ENCODE measurements around the gene HPS4. TPM values are rescaled to one million over a fixed set of nuclear protein-coding genes. Genes with fewer than 3 reads are reported as not detected.

The HPS4 gene
- total RNA-seq, 1 experiment from 2014 or later: 48.1 TPM

DNA sequence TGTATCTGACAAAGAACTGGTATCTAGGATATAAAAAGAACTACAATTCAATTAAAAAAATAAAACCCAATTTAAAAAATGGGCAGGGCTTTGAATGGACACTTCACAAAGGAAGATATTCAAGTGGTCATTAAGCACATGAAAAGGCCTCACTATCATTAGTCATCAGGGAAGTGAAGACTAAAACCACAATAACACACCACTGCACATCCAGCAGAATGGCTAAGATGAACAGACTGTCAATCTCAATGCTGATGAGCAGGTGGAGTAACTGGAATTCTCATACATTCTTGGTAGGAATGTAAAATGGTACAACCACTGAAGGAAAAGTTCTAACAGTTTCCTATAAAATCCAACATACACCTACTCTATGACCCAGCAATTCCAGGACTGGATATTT is 8.9 kb downstream of the HPS4 start:
- peaks cover 74% of the 10 kb centered on the region for H3K36me3 Mint-ChIP-seq

More for the DNA sequence above, 8.9 kb downstream of the HPS4 start:
- CTCF ChIA-PET: no interaction called here
- POLR2A ChIA-PET: no interaction called here
- DNase-seq (ENCODE audit: low spot score) (no peak), ATAC-seq (no peak)
- Mint-ChIP-seq H3K4me1 (peaks cover 5% of the 10 kb centered on the region), H3K4me3 (no peak overlapping the region), H3K27ac (no peak overlapping the region), H3K9me3 (no peaks in the 10 kb centered on the region), H3K27me3 (ENCODE audit: low read depth) (no peaks in the 10 kb centered on the region)
- TF ChIP-seq TEAD1 (CRISPR knock-in tag; IDR thresholded peaks at IDR 0.05) (no peak), TP53 (CRISPR knock-in tag; IDR thresholded peaks at IDR 0.05) (no peak), PRRX2 (CRISPR knock-in tag; IDR thresholded peaks at IDR 0.05) (no peak), FOXK1 (CRISPR knock-in tag; IDR thresholded peaks at IDR 0.05) (no peak), TEAD4 (CRISPR knock-in tag; IDR thresholded peaks at IDR 0.05) (no peak), FOXP1 (CRISPR knock-in tag; IDR thresholded peaks at IDR 0.05; ENCODE audit: borderline replicate concordance) (no peak), SOX15 (CRISPR knock-in tag; IDR thresholded peaks at IDR 0.05) (no peak)
- TF ChIP-seq, protein P1, sequence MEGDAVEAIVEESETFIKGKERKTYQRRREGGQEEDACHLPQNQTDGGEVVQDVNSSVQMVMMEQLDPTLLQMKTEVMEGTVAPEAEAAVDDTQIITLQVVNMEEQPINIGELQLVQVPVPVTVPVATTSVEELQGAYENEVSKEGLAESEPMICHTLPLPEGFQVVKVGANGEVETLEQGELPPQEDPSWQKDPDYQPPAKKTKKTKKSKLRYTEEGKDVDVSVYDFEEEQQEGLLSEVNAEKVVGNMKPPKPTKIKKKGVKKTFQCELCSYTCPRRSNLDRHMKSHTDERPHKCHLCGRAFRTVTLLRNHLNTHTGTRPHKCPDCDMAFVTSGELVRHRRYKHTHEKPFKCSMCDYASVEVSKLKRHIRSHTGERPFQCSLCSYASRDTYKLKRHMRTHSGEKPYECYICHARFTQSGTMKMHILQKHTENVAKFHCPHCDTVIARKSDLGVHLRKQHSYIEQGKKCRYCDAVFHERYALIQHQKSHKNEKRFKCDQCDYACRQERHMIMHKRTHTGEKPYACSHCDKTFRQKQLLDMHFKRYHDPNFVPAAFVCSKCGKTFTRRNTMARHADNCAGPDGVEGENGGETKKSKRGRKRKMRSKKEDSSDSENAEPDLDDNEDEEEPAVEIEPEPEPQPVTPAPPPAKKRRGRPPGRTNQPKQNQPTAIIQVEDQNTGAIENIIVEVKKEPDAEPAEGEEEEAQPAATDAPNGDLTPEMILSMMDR (IDR thresholded peaks at IDR 0.05): no peak
- TF ChIP-seq, protein P2, sequence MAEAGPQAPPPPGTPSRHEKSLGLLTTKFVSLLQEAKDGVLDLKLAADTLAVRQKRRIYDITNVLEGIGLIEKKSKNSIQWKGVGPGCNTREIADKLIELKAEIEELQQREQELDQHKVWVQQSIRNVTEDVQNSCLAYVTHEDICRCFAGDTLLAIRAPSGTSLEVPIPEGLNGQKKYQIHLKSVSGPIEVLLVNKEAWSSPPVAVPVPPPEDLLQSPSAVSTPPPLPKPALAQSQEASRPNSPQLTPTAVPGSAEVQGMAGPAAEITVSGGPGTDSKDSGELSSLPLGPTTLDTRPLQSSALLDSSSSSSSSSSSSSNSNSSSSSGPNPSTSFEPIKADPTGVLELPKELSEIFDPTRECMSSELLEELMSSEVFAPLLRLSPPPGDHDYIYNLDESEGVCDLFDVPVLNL (CRISPR knock-in tag; IDR thresholded peaks at IDR 0.05; ENCODE audit: borderline replicate concordance, low read depth): no peak
- TF ChIP-seq, protein P3, sequence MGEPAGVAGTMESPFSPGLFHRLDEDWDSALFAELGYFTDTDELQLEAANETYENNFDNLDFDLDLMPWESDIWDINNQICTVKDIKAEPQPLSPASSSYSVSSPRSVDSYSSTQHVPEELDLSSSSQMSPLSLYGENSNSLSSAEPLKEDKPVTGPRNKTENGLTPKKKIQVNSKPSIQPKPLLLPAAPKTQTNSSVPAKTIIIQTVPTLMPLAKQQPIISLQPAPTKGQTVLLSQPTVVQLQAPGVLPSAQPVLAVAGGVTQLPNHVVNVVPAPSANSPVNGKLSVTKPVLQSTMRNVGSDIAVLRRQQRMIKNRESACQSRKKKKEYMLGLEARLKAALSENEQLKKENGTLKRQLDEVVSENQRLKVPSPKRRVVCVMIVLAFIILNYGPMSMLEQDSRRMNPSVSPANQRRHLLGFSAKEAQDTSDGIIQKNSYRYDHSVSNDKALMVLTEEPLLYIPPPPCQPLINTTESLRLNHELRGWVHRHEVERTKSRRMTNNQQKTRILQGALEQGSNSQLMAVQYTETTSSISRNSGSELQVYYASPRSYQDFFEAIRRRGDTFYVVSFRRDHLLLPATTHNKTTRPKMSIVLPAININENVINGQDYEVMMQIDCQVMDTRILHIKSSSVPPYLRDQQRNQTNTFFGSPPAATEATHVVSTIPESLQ (CRISPR knock-in tag; IDR thresholded peaks at IDR 0.05): no peak
- TF ChIP-seq, protein P4, sequence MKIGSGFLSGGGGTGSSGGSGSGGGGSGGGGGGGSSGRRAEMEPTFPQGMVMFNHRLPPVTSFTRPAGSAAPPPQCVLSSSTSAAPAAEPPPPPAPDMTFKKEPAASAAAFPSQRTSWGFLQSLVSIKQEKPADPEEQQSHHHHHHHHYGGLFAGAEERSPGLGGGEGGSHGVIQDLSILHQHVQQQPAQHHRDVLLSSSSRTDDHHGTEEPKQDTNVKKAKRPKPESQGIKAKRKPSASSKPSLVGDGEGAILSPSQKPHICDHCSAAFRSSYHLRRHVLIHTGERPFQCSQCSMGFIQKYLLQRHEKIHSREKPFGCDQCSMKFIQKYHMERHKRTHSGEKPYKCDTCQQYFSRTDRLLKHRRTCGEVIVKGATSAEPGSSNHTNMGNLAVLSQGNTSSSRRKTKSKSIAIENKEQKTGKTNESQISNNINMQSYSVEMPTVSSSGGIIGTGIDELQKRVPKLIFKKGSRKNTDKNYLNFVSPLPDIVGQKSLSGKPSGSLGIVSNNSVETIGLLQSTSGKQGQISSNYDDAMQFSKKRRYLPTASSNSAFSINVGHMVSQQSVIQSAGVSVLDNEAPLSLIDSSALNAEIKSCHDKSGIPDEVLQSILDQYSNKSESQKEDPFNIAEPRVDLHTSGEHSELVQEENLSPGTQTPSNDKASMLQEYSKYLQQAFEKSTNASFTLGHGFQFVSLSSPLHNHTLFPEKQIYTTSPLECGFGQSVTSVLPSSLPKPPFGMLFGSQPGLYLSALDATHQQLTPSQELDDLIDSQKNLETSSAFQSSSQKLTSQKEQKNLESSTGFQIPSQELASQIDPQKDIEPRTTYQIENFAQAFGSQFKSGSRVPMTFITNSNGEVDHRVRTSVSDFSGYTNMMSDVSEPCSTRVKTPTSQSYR (CRISPR knock-in tag; IDR thresholded peaks at IDR 0.05): no peak
- TF ChIP-seq, protein P5, sequence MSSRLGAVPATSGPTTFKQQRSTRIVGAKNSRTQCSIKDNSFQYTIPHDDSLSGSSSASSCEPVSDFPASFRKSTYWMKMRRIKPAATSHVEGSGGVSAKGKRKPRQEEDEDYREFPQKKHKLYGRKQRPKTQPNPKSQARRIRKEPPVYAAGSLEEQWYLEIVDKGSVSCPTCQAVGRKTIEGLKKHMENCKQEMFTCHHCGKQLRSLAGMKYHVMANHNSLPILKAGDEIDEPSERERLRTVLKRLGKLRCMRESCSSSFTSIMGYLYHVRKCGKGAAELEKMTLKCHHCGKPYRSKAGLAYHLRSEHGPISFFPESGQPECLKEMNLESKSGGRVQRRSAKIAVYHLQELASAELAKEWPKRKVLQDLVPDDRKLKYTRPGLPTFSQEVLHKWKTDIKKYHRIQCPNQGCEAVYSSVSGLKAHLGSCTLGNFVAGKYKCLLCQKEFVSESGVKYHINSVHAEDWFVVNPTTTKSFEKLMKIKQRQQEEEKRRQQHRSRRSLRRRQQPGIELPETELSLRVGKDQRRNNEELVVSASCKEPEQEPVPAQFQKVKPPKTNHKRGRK (CRISPR knock-in tag; IDR thresholded peaks at IDR 0.05; ENCODE audit: borderline replicate concordance): no peak
- TF ChIP-seq, protein P6, sequence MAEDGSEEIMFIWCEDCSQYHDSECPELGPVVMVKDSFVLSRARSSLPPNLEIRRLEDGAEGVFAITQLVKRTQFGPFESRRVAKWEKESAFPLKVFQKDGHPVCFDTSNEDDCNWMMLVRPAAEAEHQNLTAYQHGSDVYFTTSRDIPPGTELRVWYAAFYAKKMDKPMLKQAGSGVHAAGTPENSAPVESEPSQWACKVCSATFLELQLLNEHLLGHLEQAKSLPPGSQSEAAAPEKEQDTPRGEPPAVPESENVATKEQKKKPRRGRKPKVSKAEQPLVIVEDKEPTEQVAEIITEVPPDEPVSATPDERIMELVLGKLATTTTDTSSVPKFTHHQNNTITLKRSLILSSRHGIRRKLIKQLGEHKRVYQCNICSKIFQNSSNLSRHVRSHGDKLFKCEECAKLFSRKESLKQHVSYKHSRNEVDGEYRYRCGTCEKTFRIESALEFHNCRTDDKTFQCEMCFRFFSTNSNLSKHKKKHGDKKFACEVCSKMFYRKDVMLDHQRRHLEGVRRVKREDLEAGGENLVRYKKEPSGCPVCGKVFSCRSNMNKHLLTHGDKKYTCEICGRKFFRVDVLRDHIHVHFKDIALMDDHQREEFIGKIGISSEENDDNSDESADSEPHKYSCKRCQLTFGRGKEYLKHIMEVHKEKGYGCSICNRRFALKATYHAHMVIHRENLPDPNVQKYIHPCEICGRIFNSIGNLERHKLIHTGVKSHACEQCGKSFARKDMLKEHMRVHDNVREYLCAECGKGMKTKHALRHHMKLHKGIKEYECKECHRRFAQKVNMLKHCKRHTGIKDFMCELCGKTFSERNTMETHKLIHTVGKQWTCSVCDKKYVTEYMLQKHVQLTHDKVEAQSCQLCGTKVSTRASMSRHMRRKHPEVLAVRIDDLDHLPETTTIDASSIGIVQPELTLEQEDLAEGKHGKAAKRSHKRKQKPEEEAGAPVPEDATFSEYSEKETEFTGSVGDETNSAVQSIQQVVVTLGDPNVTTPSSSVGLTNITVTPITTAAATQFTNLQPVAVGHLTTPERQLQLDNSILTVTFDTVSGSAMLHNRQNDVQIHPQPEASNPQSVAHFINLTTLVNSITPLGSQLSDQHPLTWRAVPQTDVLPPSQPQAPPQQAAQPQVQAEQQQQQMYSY (CRISPR knock-in tag; IDR thresholded peaks at IDR 0.05): no peak
- TF ChIP-seq, protein P7, sequence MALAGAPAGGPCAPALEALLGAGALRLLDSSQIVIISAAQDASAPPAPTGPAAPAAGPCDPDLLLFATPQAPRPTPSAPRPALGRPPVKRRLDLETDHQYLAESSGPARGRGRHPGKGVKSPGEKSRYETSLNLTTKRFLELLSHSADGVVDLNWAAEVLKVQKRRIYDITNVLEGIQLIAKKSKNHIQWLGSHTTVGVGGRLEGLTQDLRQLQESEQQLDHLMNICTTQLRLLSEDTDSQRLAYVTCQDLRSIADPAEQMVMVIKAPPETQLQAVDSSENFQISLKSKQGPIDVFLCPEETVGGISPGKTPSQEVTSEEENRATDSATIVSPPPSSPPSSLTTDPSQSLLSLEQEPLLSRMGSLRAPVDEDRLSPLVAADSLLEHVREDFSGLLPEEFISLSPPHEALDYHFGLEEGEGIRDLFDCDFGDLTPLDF (CRISPR knock-in tag; IDR thresholded peaks at IDR 0.05): no peak

Measured in WTC11 (cell line).